ENCODE measurements around the gene MUC5B.

MUC5B gene

GRCh38 chr11:1231396-1232020, 8.6 kb downstream of the MUC5B start:
- no peak for TF ChIP-seq CTCF (IDR thresholded peaks at IDR 0.05; ENCODE audit: borderline replicate concordance, insufficient read depth, low read depth, low read length)
- no peak overlapping the region for H3K4me3 ChIP-seq (ENCODE audit: low read depth, low read length)

GRCh38 chr11:1232021-1232882, 9.4 kb downstream of the MUC5B start:
- no peak overlapping the region for H3K4me3 ChIP-seq (ENCODE audit: low read depth, low read length)
- no peak for TF ChIP-seq CTCF (IDR thresholded peaks at IDR 0.05; ENCODE audit: borderline replicate concordance, insufficient read depth, low read depth, low read length)

- TF ChIP-seq CTCF (IDR thresholded peaks at IDR 0.05; ENCODE audit: borderline replicate concordance, insufficient read depth, low read depth, low read length), result no peak
- no peak overlapping the region for H3K4me3 ChIP-seq (ENCODE audit: low read depth, low read length)
These were observed 10.0 kb downstream of the MUC5B start for GRCh38 chr11:1232883-1233321.

- TF ChIP-seq CTCF (IDR thresholded peaks at IDR 0.05; ENCODE audit: borderline replicate concordance, insufficient read depth, low read depth, low read length), result no peak
- no peak overlapping the region for H3K4me3 ChIP-seq (ENCODE audit: low read depth, low read length)
These were observed 10.6 kb downstream of the MUC5B start for GRCh38 chr11:1233351-1234053.

- TF ChIP-seq CTCF (IDR thresholded peaks at IDR 0.05; ENCODE audit: borderline replicate concordance, insufficient read depth, low read depth, low read length), result no peak
- H3K4me3 ChIP-seq (ENCODE audit: low read depth, low read length), result no peak overlapping the region
These were observed 11.3 kb downstream of the MUC5B start for GRCh38 chr11:1234054-1234720.

- TF ChIP-seq CTCF (IDR thresholded peaks at IDR 0.05; ENCODE audit: borderline replicate concordance, insufficient read depth, low read depth, low read length), result no peak
- H3K4me3 ChIP-seq (ENCODE audit: low read depth, low read length), result no peak overlapping the region
These were observed 12.0 kb downstream of the MUC5B start for GRCh38 chr11:1234771-1235305.
